ENCODE measurements around the gene BANF2. TPM values are rescaled to one million over a fixed set of nuclear protein-coding genes. Genes with fewer than 3 reads are reported as not detected.

The BANF2 gene
- polyA plus RNA-seq, 1 donor from 2014 or later: not detected

GRCh38 chr20:17659801-17660200, 40.0 kb upstream of the BANF2 start:
- H3K4me3 ChIP-seq (ENCODE audit: low read length): no peak overlapping the region
- H4K20me1 ChIP-seq (ENCODE audit: insufficient read depth): no peaks in the 10 kb centered on the region
- no peak overlapping the region for H3K27ac ChIP-seq (ENCODE audit: low read length)
- no peak overlapping the region for H2AFZ ChIP-seq (ENCODE audit: low read depth, low read length)
- H3K9me3 ChIP-seq (ENCODE audit: low read length): no peaks in the 10 kb centered on the region
- H3K4me2 ChIP-seq (ENCODE audit: low read length): no peak overlapping the region
- no peaks in the 10 kb centered on the region for H3K36me3 ChIP-seq (ENCODE audit: insufficient read depth, low read length)
- no peaks in the 10 kb centered on the region for H3F3A ChIP-seq (ENCODE audit: insufficient read depth, low read length, poor library complexity, severe bottlenecking)
- H3K9ac ChIP-seq (ENCODE audit: low read length): no peak overlapping the region
- no peaks in the 10 kb centered on the region for H3K79me2 ChIP-seq (replicated peaks; ENCODE audit: insufficient read depth, low read length)
- H3K27me3 ChIP-seq (ENCODE audit: insufficient read depth, low read depth, low read length): no peaks in the 10 kb centered on the region
- no peaks in the 10 kb centered on the region for H3K9me2 ChIP-seq (ENCODE audit: insufficient read depth, low read length)
- TF ChIP-seq MXI1 (conservative IDR thresholded peaks at IDR 0.05; ENCODE audit: poor library complexity, severe bottlenecking): no peak
- TF ChIP-seq POLR2AphosphoS5 (IDR thresholded peaks at IDR 0.05): no peak
- no peak for TF ChIP-seq RAD21 (conservative IDR thresholded peaks at IDR 0.05)
- no peak for TF ChIP-seq SMC3 (conservative IDR thresholded peaks at IDR 0.05; ENCODE audit: poor library complexity)
- no peak for TF ChIP-seq EP300 (conservative IDR thresholded peaks at IDR 0.05; ENCODE audit: poor library complexity, severe bottlenecking)
- no peak for TF ChIP-seq CTCF (IDR thresholded peaks at IDR 0.05; ENCODE audit: poor library complexity, severe bottlenecking)
- TF ChIP-seq EZH2 (IDR thresholded peaks at IDR 0.05; ENCODE audit: borderline replicate concordance, insufficient read depth, low read length, poor library complexity, severe bottlenecking): no peak
- TF ChIP-seq TAF1 (IDR thresholded peaks at IDR 0.05; ENCODE audit: low read depth): no peak
- TF ChIP-seq REST (IDR thresholded peaks at IDR 0.05; ENCODE audit: borderline replicate concordance): no peak

GRCh38 chr20:17660667-17661066, 39.1 kb upstream of the BANF2 start:
- TF ChIP-seq POLR2AphosphoS5 (IDR thresholded peaks at IDR 0.05) (no peak), CTCF (IDR thresholded peaks at IDR 0.05; ENCODE audit: poor library complexity, severe bottlenecking) (no peak), SMC3 (conservative IDR thresholded peaks at IDR 0.05; ENCODE audit: poor library complexity) (no peak), RAD21 (conservative IDR thresholded peaks at IDR 0.05) (no peak), EP300 (conservative IDR thresholded peaks at IDR 0.05; ENCODE audit: poor library complexity, severe bottlenecking) (no peak), EZH2 (IDR thresholded peaks at IDR 0.05; ENCODE audit: borderline replicate concordance, insufficient read depth, low read length, poor library complexity, severe bottlenecking) (no peak), REST (IDR thresholded peaks at IDR 0.05; ENCODE audit: borderline replicate concordance) (no peak), TAF1 (IDR thresholded peaks at IDR 0.05; ENCODE audit: low read depth) (no peak), MXI1 (conservative IDR thresholded peaks at IDR 0.05; ENCODE audit: poor library complexity, severe bottlenecking) (no peak)
- Histone ChIP-seq H2AFZ (ENCODE audit: low read depth, low read length) (no peak overlapping the region), H4K20me1 (ENCODE audit: insufficient read depth) (no peaks in the 10 kb centered on the region)

More at GRCh38 chr20:17660667-17661066, 39.1 kb upstream of the BANF2 start:
- Histone ChIP-seq H3K27ac (ENCODE audit: low read length) (no peak overlapping the region), H3K79me2 (replicated peaks; ENCODE audit: insufficient read depth, low read length) (no peaks in the 10 kb centered on the region), H3K9me2 (ENCODE audit: insufficient read depth, low read length) (no peaks in the 10 kb centered on the region), H3K36me3 (ENCODE audit: insufficient read depth, low read length) (no peaks in the 10 kb centered on the region), H3K27me3 (ENCODE audit: insufficient read depth, low read depth, low read length) (no peaks in the 10 kb centered on the region), H3F3A (ENCODE audit: insufficient read depth, low read length, poor library complexity, severe bottlenecking) (no peaks in the 10 kb centered on the region), H3K9me3 (ENCODE audit: low read length) (no peaks in the 10 kb centered on the region), H3K4me3 (ENCODE audit: low read length) (no peak overlapping the region), H3K9ac (ENCODE audit: low read length) (no peak overlapping the region), H3K4me2 (ENCODE audit: low read length) (no peak overlapping the region)

All from neural cell (in vitro differentiated cells).